HG02943 (cell line): Measurements from ENCODE around the gene CRIP2.

Experiments
- ATAC-seq: cut with Tn5 transposase; IDR thresholded peaks from one replicate; pipeline ENCODE4 v1.9.1; 2021; ENCODE audit warnings: mild to moderate bottlenecking, low read depth, moderate library complexity; ENCODE audit not compliant: unreplicated experiment

Gene CRIP2

GRCh38 chr14:105495990-105496830 is 21.6 kb downstream of the CRIP2 start:
- ATAC-seq: no peak

GRCh38 chr14:105496831-105497591 is 22.4 kb downstream of the CRIP2 start:
- no peak for ATAC-seq

- ATAC-seq: no peak
Measured at GRCh38 chr14:105497671-105498429, 23.2 kb downstream of the CRIP2 start.

- ATAC-seq: no peak
Measured at GRCh38 chr14:105498430-105499255, 24.0 kb downstream of the CRIP2 start.

- ATAC-seq: no peak
Measured at GRCh38 chr14:105499256-105500035, 24.8 kb downstream of the CRIP2 start.

GRCh38 chr14:105500036-105500725 is 25.6 kb downstream of the CRIP2 start:
- no peak for ATAC-seq

- ATAC-seq: no peak
Measured at GRCh38 chr14:105500726-105501101, 26.1 kb downstream of the CRIP2 start.

GRCh38 chr14:105501504-105502291 is 27.1 kb downstream of the CRIP2 start:
- no peak for ATAC-seq

GRCh38 chr14:105502446-105503295 is 28.1 kb downstream of the CRIP2 start:
- ATAC-seq: no peak

- no peak for ATAC-seq
Measured at GRCh38 chr14:105503296-105503640, 28.6 kb downstream of the CRIP2 start.

- ATAC-seq: no peak
Measured at GRCh38 chr14:105503935-105504692, 29.5 kb downstream of the CRIP2 start.

- ATAC-seq: no peak
Measured at GRCh38 chr14:105505101-105505500, 30.5 kb downstream of the CRIP2 start.

- ATAC-seq: no peak
Measured at GRCh38 chr14:105507247-105507646, 32.6 kb downstream of the CRIP2 start.

- ATAC-seq: no peak
Measured at GRCh38 chr14:105508069-105508468, 33.4 kb downstream of the CRIP2 start.

GRCh38 chr14:105508601-105509000 is 34.0 kb downstream of the CRIP2 start:
- no peak for ATAC-seq

GRCh38 chr14:105517096-105517495 is 42.5 kb downstream of the CRIP2 start:
- no peak for ATAC-seq
